NCI-H1436 treated with DMSO at 0.1 percent for 48 hours (cell line): ENCODE measurements around the gene CCR9.

ENCODE experiments used
- DNase-seq: peaks from one replicate; lab custom pipeline; 2025; lab: John Stamatoyannopoulos, UW

CCR9 gene

GRCh38 chr3:45907769-45908705, 21.7 kb downstream of the CCR9 start:
- no peak for DNase-seq

- no peak for DNase-seq
Observed at GRCh38 chr3:45908761-45909160, 22.4 kb downstream of the CCR9 start.

DNA sequence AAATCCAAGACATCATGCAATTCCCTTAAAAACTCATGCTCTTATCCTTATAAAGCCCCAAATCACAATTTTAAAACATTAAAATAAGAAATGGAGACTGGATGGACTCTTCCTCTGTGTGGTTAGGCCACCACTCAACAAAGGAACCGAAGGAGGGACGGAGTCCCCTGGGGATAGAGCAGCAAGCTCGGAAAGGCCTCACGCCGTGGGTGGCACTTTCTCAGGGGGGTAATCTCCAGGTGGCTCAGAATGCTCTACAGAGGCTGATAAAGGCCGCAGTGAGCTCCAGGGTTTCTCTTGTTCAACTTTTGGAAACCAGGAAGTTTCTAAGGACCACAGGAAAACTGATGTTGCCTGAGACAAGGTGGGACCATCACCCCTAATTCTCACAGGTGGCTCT, 23.2 kb downstream of the CCR9 start:
- no peak for DNase-seq

GRCh38 chr3:45910892-45911291, 24.5 kb downstream of the CCR9 start:
- DNase-seq, result no peak

GRCh38 chr3:45911511-45912226, 25.3 kb downstream of the CCR9 start:
- DNase-seq, result no peak

- DNase-seq, result no peak
Observed at GRCh38 chr3:45912435-45912834, 26.1 kb downstream of the CCR9 start.

- DNase-seq, result no peak
Observed at GRCh38 chr3:45914362-45915058, 28.2 kb downstream of the CCR9 start.

DNA sequence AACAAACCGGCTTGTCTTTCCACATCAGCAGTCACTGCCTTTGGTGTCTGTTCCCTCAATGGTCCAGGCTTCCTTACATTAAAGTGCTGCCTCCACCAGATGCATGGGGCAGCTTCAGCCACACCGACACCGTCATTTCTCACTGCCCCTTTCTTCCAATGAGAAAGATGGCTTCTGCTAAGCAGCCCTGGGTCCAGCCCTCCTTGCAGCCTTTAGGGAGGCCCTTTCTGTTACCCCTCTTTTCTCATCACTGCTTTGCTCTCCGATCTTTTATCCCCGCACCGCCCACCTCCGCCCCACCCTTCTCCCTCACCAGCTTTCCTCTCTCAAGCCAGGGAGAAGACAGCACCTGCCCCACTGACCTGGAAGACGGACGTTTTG, 28.7 kb downstream of the CCR9 start:
- DNase-seq, result no peak

- DNase-seq, result no peak
Observed at GRCh38 chr3:45915518-45916231, 29.3 kb downstream of the CCR9 start.

- DNase-seq, result no peak
Observed at GRCh38 chr3:45917146-45917898, 31.0 kb downstream of the CCR9 start.

DNA sequence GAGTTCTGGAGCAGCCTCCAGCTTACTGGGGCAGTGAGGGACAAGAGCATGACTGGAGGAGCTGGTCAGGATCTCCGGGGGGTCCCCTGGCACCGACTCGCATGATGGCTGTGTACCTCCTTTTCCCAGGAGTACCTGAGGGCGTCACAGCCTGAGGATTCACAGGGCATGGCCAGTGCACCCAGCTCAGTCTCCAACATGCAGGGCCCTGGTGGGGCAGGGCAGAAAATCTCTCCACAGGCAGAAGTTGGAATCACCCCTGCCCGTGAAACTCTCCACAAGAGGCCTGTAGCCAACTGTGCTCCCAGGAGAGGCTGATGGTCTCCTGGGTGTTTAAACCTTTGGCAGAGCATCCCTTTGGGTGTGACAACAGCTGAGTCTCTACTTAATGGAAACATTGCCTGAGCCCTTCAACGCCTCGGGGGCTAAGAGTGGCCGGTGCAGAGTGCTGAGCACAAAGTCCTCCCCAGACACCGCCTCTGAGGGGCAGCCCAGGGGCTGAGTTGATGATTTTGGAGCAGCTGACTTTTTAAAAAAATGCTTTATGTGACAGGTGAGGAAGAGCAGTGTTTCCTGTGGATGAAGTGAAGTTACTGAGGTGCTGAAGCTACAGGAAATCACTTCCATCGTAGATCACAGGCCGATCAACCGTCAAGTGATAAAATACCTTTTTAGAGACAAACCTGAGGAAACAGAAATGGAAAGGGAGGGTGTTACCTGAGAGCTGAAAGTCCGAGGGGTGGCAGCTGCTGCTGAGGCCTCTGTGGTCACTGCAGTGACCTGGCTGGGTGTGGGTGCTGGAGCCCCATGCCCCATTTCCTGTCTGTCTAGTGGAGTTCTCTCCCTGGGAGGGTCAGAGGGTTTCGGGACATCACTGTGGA, 35.1 kb downstream of the CCR9 start:
- no peak for DNase-seq

DNA sequence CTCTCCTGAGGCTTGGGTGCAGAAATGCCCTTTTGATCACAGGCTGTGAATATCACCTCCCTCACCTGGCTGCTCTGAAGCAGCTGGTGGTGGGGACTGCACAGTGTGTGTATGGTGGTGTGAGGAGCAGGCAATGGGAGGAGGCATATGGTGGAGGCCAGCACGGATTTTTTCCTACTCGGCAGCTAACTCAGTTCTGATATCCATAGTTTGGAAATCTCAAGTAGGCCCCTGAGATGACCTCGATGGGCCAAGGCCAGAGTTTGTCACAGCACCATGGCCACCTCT, 35.6 kb downstream of the CCR9 start:
- no peak for DNase-seq

DNA sequence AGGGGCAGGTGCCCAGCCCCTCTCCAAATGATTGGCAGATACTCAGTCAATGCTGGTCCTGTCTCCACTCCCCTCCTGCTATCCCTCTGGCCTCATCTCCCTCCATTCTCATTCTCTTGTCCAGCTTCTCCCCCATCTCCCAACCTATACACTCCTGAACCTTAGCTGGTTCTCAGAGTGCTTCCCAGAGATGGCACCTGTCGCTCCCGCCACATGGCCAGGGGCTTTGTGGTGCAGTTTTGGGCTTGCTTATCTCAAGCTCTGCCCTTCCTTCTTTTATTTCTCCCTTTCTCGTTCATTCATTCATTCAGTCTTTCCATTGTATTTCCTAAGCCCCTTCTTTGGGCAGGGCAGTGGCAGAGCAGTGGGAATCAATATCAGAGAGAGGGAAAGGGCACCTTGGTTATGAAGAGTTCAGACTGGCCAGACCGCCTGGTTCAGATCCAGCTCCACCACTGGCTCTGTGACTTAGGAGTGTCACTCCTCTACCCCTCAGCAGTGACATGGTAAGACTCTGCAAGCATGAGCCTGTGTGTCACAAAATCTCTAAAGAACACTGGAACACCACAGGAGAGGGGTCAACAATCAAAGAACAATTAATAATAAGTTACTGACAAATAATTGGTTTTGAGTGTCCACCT, 36.7 kb downstream of the CCR9 start:
- no peak for DNase-seq

GRCh38 chr3:45923755-45924154, 37.4 kb downstream of the CCR9 start:
- no peak for DNase-seq

DNA sequence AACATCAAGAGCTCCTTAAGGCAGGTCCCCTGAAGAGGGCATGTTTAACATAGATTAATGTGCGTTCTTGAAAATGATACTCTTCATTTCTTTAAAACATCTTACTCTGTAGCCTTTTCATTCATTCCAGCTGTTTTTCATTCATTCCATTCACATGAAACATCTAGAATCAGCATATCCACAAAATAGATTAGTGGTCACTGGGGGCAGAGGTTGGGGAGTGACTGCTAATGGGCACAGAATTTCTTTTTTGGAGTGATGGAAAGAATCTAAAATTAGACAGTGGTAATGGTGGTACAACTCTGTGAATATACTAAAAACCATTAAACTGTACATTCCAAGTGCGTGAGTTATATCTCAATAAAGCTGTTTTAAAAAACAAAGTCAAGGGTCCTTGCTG, 41.5 kb downstream of the CCR9 start:
- no peak for DNase-seq

DNA sequence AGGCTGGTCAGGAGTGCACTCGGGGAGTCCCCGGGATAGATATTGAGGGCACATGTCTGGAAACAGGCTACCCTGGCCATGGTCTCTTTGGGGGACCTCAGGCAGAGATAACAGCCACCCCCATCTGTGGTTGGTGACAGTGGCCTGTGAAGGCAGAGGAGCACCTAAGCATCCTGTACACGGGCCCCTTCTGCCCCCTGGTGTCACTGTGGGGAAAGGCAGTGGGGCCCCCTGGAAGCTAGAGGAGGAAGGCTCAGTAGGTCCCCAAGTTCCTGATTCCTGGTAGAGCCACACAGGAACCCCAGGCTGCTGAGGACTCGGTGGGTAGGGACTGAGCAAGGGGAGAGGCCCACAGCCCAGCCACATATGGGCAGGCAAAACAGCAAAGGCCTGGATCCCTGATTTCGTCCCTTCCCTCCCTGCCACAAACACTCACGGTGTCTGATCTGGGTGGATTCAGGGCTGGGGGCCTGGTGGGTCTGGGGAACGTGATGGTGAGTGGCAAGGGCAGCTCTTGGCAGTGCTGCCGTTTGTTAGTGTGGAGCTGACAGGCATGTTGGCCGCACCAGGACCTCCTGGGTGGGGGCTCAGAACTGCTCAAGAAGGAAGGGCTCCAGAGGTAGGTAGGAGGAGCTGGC, 42.8 kb downstream of the CCR9 start:
- no peak for DNase-seq

GRCh38 chr3:45931496-45931895, 45.2 kb downstream of the CCR9 start:
- DNase-seq, result no peak

- no peak for DNase-seq
Observed at GRCh38 chr3:45932112-45932511, 45.8 kb downstream of the CCR9 start.

DNA sequence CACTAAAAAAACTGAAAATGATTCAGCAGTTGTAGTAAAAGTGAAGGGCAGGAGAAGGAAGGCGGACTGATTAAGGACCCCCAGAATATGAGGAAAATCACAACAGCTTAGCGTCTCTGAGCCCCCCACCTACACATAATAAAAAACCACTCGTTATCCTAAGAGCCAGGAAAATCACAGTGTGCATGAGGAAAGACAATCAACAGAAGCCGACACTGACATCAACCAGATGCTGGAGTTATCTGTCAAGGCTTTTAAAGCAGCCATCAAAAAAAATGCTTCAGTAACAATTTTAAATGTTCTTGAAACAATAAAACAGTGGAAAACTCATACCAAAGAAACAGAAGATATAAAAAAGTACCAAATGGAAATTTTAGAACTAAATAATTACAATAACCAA, 47.2 kb downstream of the CCR9 start:
- no peak for DNase-seq

DNA sequence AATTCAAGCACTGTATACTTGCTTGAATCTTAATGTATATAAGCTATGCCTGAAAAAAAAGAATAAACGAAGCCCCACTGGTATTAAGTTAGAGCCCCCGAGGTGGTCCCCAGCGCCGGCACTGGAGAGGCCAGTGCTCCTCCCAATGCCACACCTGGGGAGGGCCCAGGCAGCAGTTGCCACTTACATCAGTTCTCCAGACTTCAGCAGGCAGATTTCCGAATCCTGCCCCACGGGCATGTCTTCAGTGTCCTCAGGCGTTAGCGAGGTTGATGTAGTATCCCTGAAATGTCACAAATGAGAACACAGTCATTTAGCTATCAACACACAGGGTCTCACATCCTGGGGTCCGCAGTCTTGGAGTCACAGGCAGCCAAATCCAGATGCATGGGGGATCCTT, 49.9 kb downstream of the CCR9 start:
- no peak for DNase-seq
